HT1080 (cell line): ENCODE measurements around the gene NAGPA. TPM values are rescaled to one million over a fixed set of nuclear protein-coding genes. Genes with fewer than 3 reads are reported as not detected.
"Not testable (repeated sequence)": the region's sequence is repeated elsewhere in the genome, so short reads cannot be mapped to it uniquely, and the experiment has no call there.

Experiments
- DNase-seq: peaks from one replicate; pipeline ENCODE4 v3.0.0-alpha.2; 2015; ENCODE audit warnings: low read depth
- polyA plus RNA-seq, 2 experiments: library from polyadenylated mRNA; depleted of rRNA; stranded (reverse); fragments of >200 nt; gene quantifications; 2 replicates each; pipeline ENCODE4 v1.2.3, GENCODE V29; 2015
- total RNA-seq: library from RNA; depleted of rRNA; stranded (reverse); fragments of >200 nt; shearing (Covaris generic); gene quantifications from 2 replicates; pipeline ENCODE4 v1.2.3, GENCODE V29; 2014; rRNA removed

The NAGPA gene, protein sequence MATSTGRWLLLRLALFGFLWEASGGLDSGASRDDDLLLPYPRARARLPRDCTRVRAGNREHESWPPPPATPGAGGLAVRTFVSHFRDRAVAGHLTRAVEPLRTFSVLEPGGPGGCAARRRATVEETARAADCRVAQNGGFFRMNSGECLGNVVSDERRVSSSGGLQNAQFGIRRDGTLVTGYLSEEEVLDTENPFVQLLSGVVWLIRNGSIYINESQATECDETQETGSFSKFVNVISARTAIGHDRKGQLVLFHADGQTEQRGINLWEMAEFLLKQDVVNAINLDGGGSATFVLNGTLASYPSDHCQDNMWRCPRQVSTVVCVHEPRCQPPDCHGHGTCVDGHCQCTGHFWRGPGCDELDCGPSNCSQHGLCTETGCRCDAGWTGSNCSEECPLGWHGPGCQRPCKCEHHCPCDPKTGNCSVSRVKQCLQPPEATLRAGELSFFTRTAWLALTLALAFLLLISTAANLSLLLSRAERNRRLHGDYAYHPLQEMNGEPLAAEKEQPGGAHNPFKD
- 26.2 and 30.6 TPM in 2 replicates for total RNA-seq
- 22.0 and 23.1 TPM in 2 replicates for polyA plus RNA-seq (2015; cell fraction: cytosol; rRNA removed)
- 44.7 and 55.4 TPM in 2 replicates for polyA plus RNA-seq (2015; cell fraction: nucleus; rRNA removed)

- peak; percentile 70 for DNase-seq
Observed at GRCh38 chr16:5033256-5034166, at the start of gene NAGPA. Gene NAGPA, minus strand, starts transcription at chr16:5033935. Its CDS starts 21 bp downstream, at chr16:5033914.

DNA sequence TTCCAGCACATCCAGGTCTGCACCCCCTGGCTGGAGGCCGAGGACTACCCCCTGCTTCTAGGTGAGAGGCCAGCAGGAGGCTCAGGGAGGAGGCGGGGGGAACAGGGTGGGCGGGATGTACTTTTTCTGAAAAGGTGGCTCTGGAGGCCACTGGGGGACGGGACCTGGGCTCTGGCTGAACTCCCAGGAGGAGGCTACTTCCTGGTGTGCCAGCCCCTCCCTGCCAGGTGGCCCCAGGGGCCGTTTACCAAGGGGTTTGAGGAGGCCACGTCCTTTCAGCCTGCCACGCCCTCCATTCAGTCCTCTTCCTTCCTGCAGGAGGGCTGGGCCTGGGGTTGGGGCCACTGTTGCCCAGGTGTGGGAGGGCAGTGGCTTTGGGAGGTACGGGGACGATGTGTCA, 47.3 kb upstream of the NAGPA start:
- DNase-seq = not testable (repeated sequence)

GRCh38 chr16:5080461-5080860, 46.7 kb upstream of the NAGPA start:
- not testable (repeated sequence) for DNase-seq

DNA sequence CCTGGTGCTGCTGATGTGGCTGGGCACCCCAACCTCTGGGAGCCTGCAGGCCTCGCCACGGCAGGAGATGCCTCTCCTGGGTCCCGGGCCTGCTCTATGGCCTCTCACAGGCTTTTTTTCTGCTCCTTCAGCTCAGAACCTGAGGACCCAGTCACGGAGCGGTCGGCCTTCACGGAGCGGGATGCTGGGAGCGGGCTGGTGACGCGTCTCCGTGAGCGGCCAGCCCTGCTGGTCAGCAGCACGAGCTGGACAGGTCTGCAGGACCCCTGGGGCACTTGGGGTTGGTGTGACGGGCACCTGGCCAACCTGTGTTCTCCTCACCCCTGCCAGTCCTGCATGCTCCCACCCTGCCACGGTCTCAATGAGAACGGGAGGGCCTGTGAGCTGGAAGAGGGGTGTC, 44.9 kb upstream of the NAGPA start:
- no peak for DNase-seq

- DNase-seq = no peak
Observed at GRCh38 chr16:5077304-5077703, 43.6 kb upstream of the NAGPA start.

DNA sequence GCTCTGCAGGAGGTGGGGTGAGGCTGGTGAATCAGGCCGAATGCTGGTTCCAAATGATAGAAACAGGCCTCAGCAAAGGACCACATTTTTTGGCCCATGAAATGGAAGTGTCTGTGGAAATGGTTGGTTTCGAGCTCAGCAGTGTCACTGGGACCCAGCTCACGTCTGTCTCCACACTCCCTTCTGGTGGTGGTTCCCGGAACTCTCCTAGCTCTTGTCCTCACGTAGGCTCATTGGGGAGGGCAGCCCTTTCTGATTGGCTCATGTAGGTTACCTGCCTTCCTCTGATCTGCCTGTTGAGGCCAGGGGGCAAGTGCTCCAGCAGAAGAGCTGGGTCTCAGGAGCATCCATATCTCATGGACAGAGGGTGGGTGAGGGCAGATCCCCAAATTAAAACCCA, 41.9 kb upstream of the NAGPA start:
- DNase-seq = no peak

DNA sequence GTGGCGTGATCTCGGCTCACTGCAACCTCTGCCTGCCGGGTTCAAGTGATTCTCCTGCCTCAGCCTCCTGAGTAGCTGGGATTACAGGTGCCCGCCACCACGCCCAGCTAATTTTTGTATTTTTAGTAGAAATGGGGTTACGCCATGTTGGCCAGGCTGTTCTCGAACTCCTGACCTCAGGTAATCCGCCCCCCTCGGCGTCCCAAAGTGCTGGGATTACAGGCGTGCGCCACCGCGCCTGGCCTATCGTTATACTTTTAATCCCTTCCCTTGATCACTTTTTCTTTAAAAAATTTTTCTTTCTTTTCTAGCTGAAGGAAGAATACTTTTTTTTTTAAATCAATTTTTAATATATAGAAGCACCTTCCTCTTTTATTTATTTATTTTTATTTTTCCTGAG, 40.0 kb upstream of the NAGPA start:
- not testable (repeated sequence) for DNase-seq

DNA sequence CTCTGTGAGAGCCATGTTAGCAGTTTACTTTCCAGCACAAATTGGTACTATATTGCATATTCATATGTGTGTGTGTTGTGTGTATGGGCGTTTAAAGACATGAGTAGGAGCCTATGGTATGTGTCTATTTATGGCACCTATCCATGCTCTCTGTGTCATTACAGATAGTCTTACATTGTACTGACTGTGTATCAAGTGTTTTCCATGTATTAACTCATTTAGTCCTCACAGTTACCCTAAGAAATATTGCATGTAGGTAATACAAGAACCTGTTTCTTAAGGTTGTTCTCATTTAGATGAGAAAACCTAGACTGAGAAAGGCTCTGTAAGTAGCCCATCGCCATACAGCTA, 39.5 kb upstream of the NAGPA start:
- no peak for DNase-seq

DNA sequence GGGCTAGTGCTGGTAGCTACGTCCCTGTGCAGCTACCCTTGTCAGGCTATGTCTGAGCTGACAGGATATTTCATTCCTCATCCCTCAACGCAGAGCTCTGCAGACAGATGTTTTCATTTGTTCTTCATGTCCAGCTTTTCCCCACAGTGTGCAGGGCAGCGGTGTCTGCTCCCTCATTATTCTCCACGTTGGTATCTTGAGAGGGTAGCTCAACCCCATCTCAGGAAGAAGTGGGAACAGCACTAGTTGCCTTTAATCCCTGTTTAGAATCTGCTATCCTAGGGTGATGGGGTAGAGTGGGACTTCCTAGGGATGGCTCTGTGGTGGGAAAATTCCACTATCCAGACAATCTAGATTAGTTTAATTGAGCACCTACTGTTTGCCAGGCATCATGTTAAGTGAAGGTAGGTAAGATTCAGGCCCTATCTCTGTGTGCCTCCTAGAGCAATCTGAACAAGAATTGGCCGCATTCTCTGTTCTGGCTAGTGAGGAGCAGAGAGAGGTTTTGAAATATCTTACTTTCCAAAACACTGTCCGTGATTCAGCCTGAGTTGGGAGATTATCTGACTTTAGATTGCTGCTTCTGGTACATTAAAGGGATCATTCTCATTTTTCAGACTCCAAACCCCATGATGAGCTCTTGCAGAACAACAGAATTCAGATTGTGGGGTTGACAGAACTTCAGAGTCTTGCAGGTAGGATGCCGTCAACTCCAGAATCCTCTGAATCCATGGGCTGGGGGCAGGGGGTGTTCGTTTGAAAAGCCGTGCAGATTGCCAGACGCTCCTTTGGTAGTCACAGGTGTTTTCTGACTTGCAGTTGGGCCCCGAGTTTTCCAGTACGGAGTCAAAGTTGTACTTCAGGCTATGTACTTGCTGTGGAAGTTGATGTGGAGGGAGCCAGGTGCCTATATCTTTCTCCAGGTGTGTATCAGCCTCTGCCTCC, 38.9 kb upstream of the NAGPA start:
- no peak for DNase-seq

GRCh38 chr16:5071681-5072333, 38.1 kb upstream of the NAGPA start, which contains the start of gene ALG1:
Gene ALG1, plus strand, starts transcription at chr16:5071843. Its CDS starts 7 bp downstream, at chr16:5071850.
- peak; percentile 79 for DNase-seq

- no peak for DNase-seq
Observed at GRCh38 chr16:5071341-5071680, 37.6 kb upstream of the NAGPA start.

GRCh38 chr16:5070431-5071186, 36.9 kb upstream of the NAGPA start:
- DNase-seq = no peak

- DNase-seq = no peak
Observed at GRCh38 chr16:5069854-5070253, 36.1 kb upstream of the NAGPA start.

GRCh38 chr16:5069048-5069447, 35.3 kb upstream of the NAGPA start:
- no peak for DNase-seq

GRCh38 chr16:5066511-5066910, 32.8 kb upstream of the NAGPA start:
- no peak for DNase-seq

DNA sequence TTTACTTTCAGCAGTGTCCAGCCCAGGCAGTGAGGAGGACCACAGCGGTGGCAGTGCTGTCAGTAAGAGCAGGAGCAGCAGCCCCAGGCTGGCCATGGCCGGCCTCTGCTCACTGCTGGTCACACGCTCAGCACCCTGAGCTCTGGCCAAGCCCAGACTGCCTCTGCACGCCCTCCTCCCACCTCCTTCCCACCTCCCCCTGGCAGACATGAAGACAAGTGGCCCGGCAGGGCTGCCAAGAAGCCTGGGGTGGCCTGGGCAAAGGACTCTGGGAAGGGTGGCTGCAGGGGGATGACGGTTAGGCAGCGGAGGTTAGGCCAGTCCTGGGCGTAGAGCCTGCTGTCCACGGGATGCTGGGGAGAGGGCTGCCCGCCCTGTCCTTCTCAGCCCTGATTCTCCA, 32.1 kb upstream of the NAGPA start, which contains the start of gene C16orf89:
Gene C16orf89 (minus strand): TSS at position 144 of the 400 bp plus-strand sequence. CDS start 48 bp downstream, at position 96.
- no peak for DNase-seq

GRCh38 chr16:5065326-5065725, 31.6 kb upstream of the NAGPA start:
- no peak for DNase-seq

- DNase-seq = no peak
Observed at GRCh38 chr16:5064915-5065314, 31.2 kb upstream of the NAGPA start.
